Calu3 (cell line): ENCODE results near the gene PRR19. TPM values are rescaled to one million over a fixed set of nuclear protein-coding genes. Genes with fewer than 3 reads are reported as not detected.

Experiments used
- BruUV-seq: library from RNA; stranded (reverse); fragments of 400-500 nt; replicated peaks from 2 replicates; lab custom pipeline; 2021; lab: Mats Ljungman, UMichigan
- CTCF ChIA-PET: fragments of 300-600 bp; sonication (Branson Sonifier 250); formaldehyde crosslinking; loops from one replicate; lab custom pipeline; 2022; ENCODE audit warnings: antibody characterized with exemption; lab: Charles Lee
- DNase-seq: peaks from one replicate; pipeline ENCODE4 v3.0.0; 2022
- H3K27ac Mint-ChIP-seq: one replicate; pipeline ENCODE4 v1.8.0; 2022; ENCODE audit warnings: mixed read lengths; ENCODE audit not compliant: unreplicated experiment
- H3K27me3 Mint-ChIP-seq: one replicate; pipeline ENCODE4 v1.8.0; 2022; ENCODE audit warnings: mixed read lengths; ENCODE audit not compliant: unreplicated experiment
- H3K36me3 Mint-ChIP-seq: one replicate; pipeline ENCODE4 v1.8.0; 2022; ENCODE audit warnings: mild to moderate bottlenecking, moderate library complexity, mixed read lengths; ENCODE audit not compliant: insufficient read depth, unreplicated experiment
- H3K4me1 Mint-ChIP-seq: one replicate; pipeline ENCODE4 v1.8.0; 2022; ENCODE audit warnings: mild to moderate bottlenecking, low read depth, mixed read lengths; ENCODE audit not compliant: unreplicated experiment
- H3K4me3 Mint-ChIP-seq: one replicate; pipeline ENCODE4 v1.8.0; 2022; ENCODE audit warnings: mild to moderate bottlenecking, low read depth, moderate library complexity, mixed read lengths; ENCODE audit not compliant: unreplicated experiment
- H3K9me3 Mint-ChIP-seq: one replicate; pipeline ENCODE4 v1.8.0; 2022; ENCODE audit warnings: low read depth, mixed read lengths; ENCODE audit not compliant: unreplicated experiment
- intact Hi-C: fragments of 100-400 bp; cut with micrococcal nuclease; formaldehyde crosslinking; loops from one replicate; pipeline ENCODE4 v1.10.0; 2022; ENCODE audit not compliant: unreplicated experiment
- total RNA-seq: library from RNA; stranded (reverse); gene quantifications from 2 replicates; pipeline ENCODE4 v1.2.3, GENCODE V29; 2022
- TF ChIP-seq, protein P1 (sequence below): fragments of 200-600 bp; IDR thresholded peaks from one replicate; pipeline ENCODE4 v1.8.0; 2022; ENCODE audit warnings: antibody characterized with exemption; ENCODE audit not compliant: unreplicated experiment

Gene PRR19
- total RNA-seq, 1 experiment from 2014 or later, result 2.4 TPM

DNA sequence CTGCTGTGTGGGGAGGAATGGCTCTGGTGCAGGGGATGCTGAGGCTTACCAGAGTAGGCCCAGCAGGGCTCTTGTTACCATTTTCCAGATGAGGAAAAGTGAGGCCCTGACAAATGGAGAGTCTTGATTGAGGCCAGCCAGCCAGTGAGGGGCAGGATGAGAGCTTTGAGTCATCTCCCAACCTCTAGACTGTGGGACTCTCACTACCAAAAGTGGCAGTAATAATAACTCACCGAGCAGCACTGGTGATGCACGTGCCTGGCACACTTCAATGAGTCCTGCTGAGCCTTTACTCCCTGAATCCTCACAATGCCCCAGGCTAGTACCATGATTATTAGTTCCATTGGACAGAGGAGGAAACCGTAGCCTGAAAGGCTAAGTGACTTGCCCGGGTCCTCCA lies 25.1 kb upstream of the PRR19 start:
- TF ChIP-seq, protein P1, sequence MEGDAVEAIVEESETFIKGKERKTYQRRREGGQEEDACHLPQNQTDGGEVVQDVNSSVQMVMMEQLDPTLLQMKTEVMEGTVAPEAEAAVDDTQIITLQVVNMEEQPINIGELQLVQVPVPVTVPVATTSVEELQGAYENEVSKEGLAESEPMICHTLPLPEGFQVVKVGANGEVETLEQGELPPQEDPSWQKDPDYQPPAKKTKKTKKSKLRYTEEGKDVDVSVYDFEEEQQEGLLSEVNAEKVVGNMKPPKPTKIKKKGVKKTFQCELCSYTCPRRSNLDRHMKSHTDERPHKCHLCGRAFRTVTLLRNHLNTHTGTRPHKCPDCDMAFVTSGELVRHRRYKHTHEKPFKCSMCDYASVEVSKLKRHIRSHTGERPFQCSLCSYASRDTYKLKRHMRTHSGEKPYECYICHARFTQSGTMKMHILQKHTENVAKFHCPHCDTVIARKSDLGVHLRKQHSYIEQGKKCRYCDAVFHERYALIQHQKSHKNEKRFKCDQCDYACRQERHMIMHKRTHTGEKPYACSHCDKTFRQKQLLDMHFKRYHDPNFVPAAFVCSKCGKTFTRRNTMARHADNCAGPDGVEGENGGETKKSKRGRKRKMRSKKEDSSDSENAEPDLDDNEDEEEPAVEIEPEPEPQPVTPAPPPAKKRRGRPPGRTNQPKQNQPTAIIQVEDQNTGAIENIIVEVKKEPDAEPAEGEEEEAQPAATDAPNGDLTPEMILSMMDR, result no peak
- intact Hi-C loops, result no loop called here
- Mint-ChIP-seq H3K27ac (no peak overlapping the region), H3K4me1 (peaks cover 29% of the 10 kb centered on the region), H3K36me3 (peaks cover 37% of the 10 kb centered on the region), H3K27me3 (no peaks in the 10 kb centered on the region), H3K4me3 (no peak overlapping the region), H3K9me3 (no peaks in the 10 kb centered on the region)
- BruUV-seq, result no TSS peak
- CTCF ChIA-PET, result interaction anchor here (0.6 to 1.0 kb wide), 2 partner anchors 13 to 32 kb away, joined by 3 read pairs; no protein-coding TSS in a partner anchor
- DNase-seq, result no peak

DNA sequence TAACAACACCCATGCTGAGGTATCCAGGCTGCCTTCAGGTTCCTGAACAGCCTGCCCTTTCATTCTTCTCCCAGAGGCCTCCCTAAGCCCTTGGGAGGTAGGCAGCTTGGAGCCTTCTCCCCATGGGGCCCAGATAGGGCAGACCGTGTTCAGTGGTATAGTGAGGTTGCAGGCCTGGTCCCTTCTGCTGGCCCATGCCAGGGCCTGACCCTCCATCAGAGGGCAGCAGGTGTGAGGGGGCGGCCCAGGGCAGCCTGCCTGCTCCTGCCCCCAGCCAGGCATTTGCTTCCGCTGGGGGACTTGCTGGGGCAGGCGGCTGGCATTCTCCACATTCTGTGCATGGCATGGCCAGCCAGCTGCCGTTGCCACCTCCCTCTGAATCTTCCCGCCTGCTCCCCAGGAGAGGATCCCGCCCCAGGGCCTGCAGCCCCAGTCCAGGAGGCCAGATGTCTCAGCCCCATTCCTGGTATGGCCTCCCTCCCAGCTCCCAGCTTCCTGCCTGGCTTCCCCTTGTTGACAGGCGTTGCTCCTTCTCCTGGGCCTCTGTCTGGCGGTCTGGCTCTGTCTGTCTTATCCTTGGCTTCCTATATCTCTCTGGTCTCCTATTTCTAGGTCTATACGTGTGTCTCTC lies 24.0 kb upstream of the PRR19 start:
- TF ChIP-seq, protein P1, result no peak
- DNase-seq, result no peak
- no peaks in the 10 kb centered on the region for H3K9me3 Mint-ChIP-seq
- peaks cover 36% of the 10 kb centered on the region for H3K36me3 Mint-ChIP-seq
- intact Hi-C loops, result no loop called here
- H3K4me1 Mint-ChIP-seq, result peaks cover 29% of the 10 kb centered on the region
- H3K4me3 Mint-ChIP-seq, result no peak overlapping the region
- H3K27me3 Mint-ChIP-seq, result no peaks in the 10 kb centered on the region
- CTCF ChIA-PET, result interaction anchor here (0.6 to 1.0 kb wide), 2 partner anchors 34 to 88 kb away, joined by 3 read pairs; no protein-coding TSS in a partner anchor
- no peak overlapping the region for H3K27ac Mint-ChIP-seq
- BruUV-seq, result no TSS peak

DNA sequence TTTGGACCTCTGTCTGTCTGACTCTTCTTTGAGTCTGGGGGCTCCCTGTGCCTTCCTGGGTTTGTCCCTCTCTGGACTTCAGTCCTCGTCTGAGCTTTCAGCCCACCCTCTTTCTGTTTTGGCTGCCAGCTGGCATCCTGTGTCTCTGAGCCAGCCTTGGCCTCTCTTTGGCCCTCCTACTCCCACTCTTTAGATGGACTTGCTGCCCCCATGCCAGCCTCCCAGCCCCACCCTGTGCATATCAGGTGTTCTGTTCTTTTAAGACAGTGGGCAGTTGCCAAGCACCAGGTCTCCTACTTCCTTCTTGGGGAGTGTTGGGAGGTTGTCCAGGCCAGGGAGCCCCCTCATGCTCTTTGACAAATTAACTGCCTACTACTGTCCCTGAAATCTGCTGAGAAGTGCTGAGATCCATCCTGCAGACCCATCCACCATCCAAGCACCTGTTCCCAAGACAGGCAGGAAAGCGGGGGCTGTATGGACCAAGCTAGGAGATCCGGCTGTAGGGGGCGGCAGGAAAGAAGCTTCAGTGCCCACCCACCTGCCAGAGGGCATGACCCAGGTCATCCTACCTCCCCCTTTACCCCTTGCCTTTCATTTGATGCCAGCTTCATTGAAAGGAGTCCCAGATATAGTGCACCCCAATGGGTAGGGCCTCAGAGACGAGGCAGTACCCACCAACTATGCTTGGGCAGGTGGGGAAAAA lies 23.3 kb upstream of the PRR19 start:
- Mint-ChIP-seq H3K4me1 (peaks cover 29% of the 10 kb centered on the region), H3K4me3 (no peak overlapping the region), H3K36me3 (peaks cover 32% of the 10 kb centered on the region), H3K9me3 (no peaks in the 10 kb centered on the region), H3K27ac (no peak overlapping the region), H3K27me3 (no peaks in the 10 kb centered on the region)
- intact Hi-C loops, result no loop called here
- BruUV-seq, result no TSS peak
- no peak for DNase-seq
- TF ChIP-seq, protein P1, result no peak
- CTCF ChIA-PET, result interaction anchor here (2.0 to 3.0 kb wide), 2 partner anchors 32 to 35 kb away, joined by 22 to 25 read pairs; no protein-coding TSS in a partner anchor

DNA sequence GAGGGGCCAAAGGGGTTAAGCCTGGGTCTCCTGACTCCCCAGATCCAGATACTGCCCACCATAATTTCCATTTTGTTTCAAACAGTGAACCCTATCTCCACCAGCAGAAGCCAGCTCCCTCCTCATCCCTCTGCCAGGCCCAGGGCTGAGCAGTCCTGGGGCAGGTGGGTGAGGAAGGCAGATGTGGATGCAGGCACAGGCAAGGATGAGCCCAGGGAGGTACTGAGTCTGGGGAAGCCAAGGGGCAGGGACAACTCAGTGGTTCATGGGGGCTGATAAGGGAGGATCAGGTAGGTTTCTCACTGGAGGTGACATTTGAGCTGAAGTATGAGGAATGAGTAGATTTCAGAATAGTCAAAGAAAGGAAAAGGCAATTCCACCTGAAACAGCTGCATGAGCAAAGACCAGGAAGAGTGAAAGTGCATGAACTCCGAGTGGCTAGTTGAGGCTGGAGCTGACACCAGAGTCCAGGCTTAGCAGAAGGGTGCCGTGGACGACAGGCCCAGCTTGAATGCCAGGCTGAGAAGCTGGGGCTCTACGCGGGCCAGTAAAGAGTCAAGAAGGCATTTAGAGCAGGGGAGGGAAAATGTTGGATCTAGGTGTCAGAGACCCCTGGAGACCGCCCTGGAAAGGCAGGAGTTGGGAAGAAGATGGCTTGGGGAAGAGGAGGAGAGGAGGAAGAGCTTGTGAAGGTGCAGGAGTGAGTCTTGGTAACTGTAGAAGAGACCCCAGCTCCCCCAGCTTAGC lies 22.6 kb upstream of the PRR19 start:
- TF ChIP-seq, protein P1, result no peak
- BruUV-seq, result no TSS peak
- Mint-ChIP-seq H3K36me3 (peaks cover 32% of the 10 kb centered on the region), H3K27me3 (no peaks in the 10 kb centered on the region), H3K4me3 (no peak overlapping the region), H3K27ac (peak overlapping the region; percentile 90), H3K9me3 (no peaks in the 10 kb centered on the region), H3K4me1 (peaks cover 29% of the 10 kb centered on the region)
- CTCF ChIA-PET, result interaction anchor here (0.6 to 3.0 kb wide), 5 partner anchors 10 to 37 kb away, joined by 3 to 25 read pairs (median 7); partner anchors contain the start of genes CIC, PAFAH1B3 and PRR19
- no peak for DNase-seq
- intact Hi-C loops, result no loop called here
